GM18951 (cell line): ENCODE measurements around the gene FMOD.

Experiments used
- POLR2A ChIP-seq: IDR thresholded peaks from 4 replicates; pipeline ENCODE4 v1.6.1; 2011; ENCODE audit warnings: mild to moderate bottlenecking; ENCODE audit not compliant: insufficient read length, insufficient read depth; ENCODE audit errors: extremely low read depth
- in situ Hi-C: fragments of 300-500 bp; cut with MboI; formaldehyde crosslinking; loops from one replicate; pipeline ENCODE4 v1.12.0; 2022; ENCODE audit warnings: low sequenced_read_pairs, mixed read lengths, inconsistent platforms; ENCODE audit not compliant: unreplicated experiment

Gene FMOD

GRCh38 chr1:203349166-203349565, 1.8 kb downstream of the FMOD start:
- in situ Hi-C loops = loop anchor here (10.0 kb wide), 1 partner anchor 126 kb away; the partner anchor contains the start of gene PRELP

GRCh38 chr1:203346769-203347102, 4.2 kb downstream of the FMOD start:
- in situ Hi-C loops = loop anchor here (10.0 kb wide), 1 partner anchor 128 kb away; the partner anchor contains the start of gene PRELP
- TF ChIP-seq POLR2A = no peak

More at GRCh38 chr1:203349166-203349565, 1.8 kb downstream of the FMOD start:
- TF ChIP-seq POLR2A = no peak

DNA sequence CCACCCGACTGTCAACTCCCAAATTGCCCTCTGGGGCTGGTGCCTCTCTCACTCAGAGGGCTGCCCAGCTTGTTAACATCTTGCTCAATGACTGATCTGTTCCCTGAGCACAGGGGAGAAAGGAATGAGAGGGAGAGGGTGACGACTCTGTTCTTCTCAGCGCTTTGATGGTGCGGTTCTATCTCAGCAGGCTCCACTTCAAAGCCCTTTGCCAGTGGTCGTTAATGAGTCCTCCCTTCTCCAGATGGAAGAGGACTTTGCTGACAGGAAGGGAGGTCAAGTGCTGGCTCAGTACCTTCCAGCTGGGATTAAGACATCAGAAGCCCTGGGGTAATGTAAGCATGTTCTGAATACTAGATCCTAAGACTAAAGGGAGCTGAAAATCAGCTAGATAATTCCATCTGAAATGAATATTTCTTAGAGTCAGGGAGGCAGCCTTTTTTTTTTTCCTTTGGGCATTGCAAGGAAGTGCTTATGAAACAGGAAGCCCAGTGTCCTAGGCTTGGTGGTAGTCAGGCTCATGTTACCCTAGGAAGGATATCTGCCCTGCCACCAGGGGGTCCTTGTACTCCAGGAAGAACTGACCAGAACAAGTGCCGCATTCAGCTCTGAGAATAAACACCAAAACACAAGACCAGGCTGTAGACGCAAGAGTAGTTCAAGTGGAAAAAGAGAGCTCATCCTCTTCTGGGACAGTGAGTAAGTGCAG, 4.7 kb downstream of the FMOD start:
- in situ Hi-C loops = loop anchor here (10.0 kb wide), 1 partner anchor 129 kb away; the partner anchor contains the start of gene PRELP
- TF ChIP-seq POLR2A = no peak

DNA sequence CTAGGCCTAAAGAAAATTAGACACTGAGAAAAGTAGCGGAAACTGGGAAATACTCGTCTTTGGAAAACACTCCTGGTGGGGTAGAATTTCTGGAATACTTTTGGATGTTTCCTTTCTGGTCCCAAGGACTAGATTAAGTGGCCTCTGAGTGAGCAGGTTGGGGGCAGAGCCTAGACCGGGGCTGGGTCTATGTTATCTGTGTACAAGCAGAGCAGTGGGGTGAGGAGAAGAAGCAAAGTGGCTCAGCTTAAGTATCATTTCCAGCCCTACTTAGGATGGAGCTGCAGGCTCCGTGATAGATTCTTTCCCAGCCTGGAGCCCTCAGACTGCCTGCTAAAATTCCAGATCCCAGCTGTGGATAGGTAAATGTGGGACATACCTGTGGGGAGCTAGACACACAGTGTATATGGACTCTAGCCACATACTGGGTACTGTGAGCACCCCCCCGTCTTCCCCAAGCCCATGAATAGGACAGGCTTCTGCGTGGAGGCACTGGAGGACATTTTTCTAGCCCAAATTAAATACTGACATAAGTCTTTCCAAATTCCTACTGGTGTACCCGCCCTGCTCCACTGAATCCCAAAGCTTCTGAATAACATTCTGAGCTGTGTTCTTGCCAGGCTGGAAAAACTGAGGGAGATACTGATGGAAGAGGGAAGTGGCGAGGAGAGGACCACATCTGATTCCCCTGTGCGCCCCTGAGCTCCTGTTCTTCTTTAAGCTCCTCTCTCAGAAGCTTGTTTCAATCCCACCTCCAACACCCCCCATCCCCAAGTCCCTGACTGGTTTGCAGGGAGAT, 6.8 kb downstream of the FMOD start:
- TF ChIP-seq POLR2A = no peak
- in situ Hi-C loops = loop anchor here (10.0 kb wide), 1 partner anchor 131 kb away; the partner anchor contains the start of gene PRELP

GRCh38 chr1:203342192-203342940, 8.6 kb downstream of the FMOD start:
- in situ Hi-C loops = loop anchor here (10.0 kb wide), 1 partner anchor 132 kb away; the partner anchor contains the start of gene PRELP
- TF ChIP-seq POLR2A = no peak

DNA sequence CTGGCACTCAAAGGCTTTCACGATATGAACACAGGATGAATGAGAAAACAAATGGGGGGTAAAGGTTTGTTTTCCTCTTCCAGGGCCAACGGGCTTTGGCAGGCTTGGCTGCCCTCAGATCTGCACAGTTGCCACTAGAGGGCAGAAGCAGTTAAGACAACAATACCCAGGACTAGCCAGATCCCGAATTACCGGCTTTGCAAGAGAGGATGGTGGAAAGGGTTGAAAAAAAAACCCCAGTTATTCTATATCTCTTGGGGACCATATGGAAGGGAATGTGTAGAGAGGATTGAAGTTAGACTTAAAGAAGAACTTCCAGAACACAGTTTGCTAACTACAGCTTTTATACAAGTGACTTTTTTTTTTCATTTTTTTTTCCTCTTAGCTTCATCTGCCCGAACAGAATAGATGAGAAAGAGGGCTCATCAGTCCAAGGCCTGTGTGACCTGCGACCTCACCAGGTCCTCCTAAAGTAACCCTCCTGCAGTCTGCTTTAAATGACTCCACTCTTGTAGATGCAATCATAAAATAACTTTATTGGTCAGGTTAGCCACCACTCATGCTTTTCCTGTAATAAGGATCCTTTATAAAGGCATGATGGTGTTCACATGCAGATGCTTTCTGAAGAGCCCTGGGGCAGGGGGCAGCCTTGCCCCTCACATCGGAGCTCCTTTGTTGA, 10.7 kb downstream of the FMOD start:
- no peak for TF ChIP-seq POLR2A
- in situ Hi-C loops = loop anchor here (10.0 kb wide), 1 partner anchor 135 kb away; the partner anchor contains the start of gene PRELP

DNA sequence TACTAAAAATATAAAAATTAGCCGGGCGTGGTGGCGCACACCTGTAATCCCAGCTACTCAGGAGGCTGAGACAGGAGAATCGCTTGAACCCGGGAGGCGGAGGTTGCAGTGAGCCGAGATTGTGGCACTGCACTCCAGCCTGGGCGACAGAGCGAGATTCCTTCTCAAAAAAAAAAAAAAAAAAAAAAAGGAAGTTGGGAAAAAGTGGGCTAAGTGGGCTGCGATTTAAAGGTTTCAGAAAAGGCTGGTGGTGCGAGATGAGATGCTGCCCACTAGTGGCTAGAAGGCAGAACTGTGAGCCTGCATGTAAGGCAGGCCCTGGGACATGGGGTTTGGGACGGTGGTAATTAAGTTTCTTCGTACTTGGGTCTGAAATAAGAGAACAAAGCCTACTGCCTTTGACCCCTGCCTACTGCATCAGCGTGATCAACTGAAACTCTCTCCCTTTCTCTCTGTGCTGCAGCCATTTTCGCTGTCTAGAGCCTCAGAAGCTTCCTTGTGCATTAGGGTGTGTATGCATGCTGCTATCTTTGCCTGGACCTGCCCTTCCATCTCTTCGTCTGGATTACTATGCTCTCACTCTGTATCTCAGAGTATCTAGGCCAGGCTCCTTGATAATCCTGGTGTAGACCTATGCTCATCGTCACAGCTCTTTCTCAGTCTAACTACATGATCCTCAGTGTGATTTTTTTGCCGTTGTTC, 12.4 kb downstream of the FMOD start:
- TF ChIP-seq POLR2A = no peak
- in situ Hi-C loops = loop anchor here (5.0 kb wide), 1 partner anchor 66 kb away; no protein-coding TSS in a partner anchor

- in situ Hi-C loops = loop anchor here (5.0 kb wide), 1 partner anchor 64 kb away; no protein-coding TSS in a partner anchor
- no peak for TF ChIP-seq POLR2A
Measured at GRCh38 chr1:203336097-203336496, 14.8 kb downstream of the FMOD start.

GRCh38 chr1:203335503-203335902, 15.4 kb downstream of the FMOD start:
- in situ Hi-C loops = loop anchor here (5.0 kb wide), 1 partner anchor 63 kb away; no protein-coding TSS in a partner anchor
- no peak for TF ChIP-seq POLR2A

DNA sequence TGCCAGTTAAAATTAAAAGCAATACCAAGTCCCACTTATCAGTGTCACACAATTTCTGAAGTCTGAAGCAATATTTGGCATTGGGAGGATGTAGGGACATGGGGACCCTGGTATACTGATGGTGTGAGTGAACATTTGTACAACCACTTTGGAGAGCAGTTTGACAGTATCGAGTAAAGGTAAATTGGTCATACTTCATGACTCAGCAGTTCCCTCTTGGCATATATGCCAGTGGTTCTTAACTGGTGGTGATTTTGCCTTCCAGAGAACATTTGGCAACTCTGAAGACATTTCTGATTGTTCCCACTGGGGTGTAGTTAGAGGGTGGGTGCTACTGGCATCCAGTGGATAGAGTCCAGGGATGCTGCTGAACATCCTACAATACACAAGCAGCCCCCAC, 19.7 kb downstream of the FMOD start:
- in situ Hi-C loops = no loop called here
- no peak for TF ChIP-seq POLR2A

DNA sequence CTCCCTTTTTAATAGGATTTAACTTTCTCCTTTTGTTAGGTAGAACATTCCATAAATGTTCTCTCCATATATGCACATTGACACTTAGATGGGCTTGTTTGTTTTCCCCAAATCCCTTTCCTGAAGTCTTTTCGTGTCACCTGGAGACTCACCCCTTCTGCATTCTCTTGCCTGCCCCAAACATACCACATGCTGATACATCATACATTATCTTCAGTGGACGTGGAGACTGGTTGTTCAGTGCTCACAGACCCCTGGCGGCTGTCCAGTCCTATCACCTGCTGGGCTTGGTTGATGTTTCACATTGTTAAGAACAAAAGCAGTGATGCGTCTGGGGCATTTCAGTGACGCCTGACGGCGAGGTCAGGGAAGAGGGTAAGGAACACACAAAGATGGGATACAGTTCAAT, 22.2 kb downstream of the FMOD start:
- TF ChIP-seq POLR2A = no peak
- in situ Hi-C loops = no loop called here

GRCh38 chr1:203327684-203328457, 23.1 kb downstream of the FMOD start:
- in situ Hi-C loops = no loop called here
- TF ChIP-seq POLR2A = no peak
